HG02840 (cell line): ENCODE data around the gene GHRH.

Experiments
- ATAC-seq: cut with Tn5 transposase; IDR thresholded peaks from one replicate; pipeline ENCODE4 v1.9.1; 2021; ENCODE audit warnings: mild to moderate bottlenecking, moderate library complexity, moderate number of reproducible peaks; ENCODE audit not compliant: unreplicated experiment, low FRiP score

Gene GHRH

GRCh38 chr20:37219751-37220668, 41.6 kb downstream of the GHRH start:
- no peak for ATAC-seq

- no peak for ATAC-seq
These were observed 42.6 kb downstream of the GHRH start for GRCh38 chr20:37218976-37219375.

- no peak for ATAC-seq
These were observed 43.2 kb downstream of the GHRH start for GRCh38 chr20:37218441-37218840.

- ATAC-seq = no peak
These were observed 51.8 kb downstream of the GHRH start for GRCh38 chr20:37209661-37210314.

GRCh38 chr20:37209193-37209592, 52.4 kb downstream of the GHRH start:
- no peak for ATAC-seq

- ATAC-seq = no peak
These were observed 54.4 kb downstream of the GHRH start for GRCh38 chr20:37207171-37207570.

GRCh38 chr20:37205794-37206193, 55.8 kb downstream of the GHRH start:
- no peak for ATAC-seq

- no peak for ATAC-seq
These were observed 56.5 kb downstream of the GHRH start for GRCh38 chr20:37205130-37205529.

- ATAC-seq = no peak
These were observed 57.6 kb downstream of the GHRH start for GRCh38 chr20:37204056-37204455.

GRCh38 chr20:37202267-37202943, 59.2 kb downstream of the GHRH start:
- ATAC-seq = no peak

- ATAC-seq = no peak
These were observed 59.8 kb downstream of the GHRH start for GRCh38 chr20:37201827-37202162.
